GM10266 (cell line): ENCODE measurements around the gene SERPIND1.

ENCODE experiments used
- DNase-seq: peaks from one replicate; pipeline ENCODE4 v3.0.0; 2012; ENCODE audit errors: extremely low spot score
- CTCF ChIP-seq: IDR thresholded peaks from 2 replicates; pipeline ENCODE4 v1.5.1; 2012; ENCODE audit warnings: mild to moderate bottlenecking, low read depth; ENCODE audit not compliant: control insufficient read depth, insufficient read depth; ENCODE audit errors: missing control alignments

SERPIND1 gene

GRCh38 chr22:20779818-20780158 lies 5.9 kb downstream of the SERPIND1 start:
- no peak for DNase-seq
- TF ChIP-seq CTCF = no peak

- no peak for TF ChIP-seq CTCF
- DNase-seq = no peak
These were observed 7.5 kb downstream of the SERPIND1 start for GRCh38 chr22:20781272-20781990.

GRCh38 chr22:20782083-20782482 lies 8.2 kb downstream of the SERPIND1 start:
- no peak for TF ChIP-seq CTCF

GRCh38 chr22:20782596-20783299 lies 8.8 kb downstream of the SERPIND1 start:
- DNase-seq = no peak
- TF ChIP-seq CTCF = no peak

More at GRCh38 chr22:20782083-20782482, 8.2 kb downstream of the SERPIND1 start:
- no peak for DNase-seq

GRCh38 chr22:20783300-20783673 lies 9.4 kb downstream of the SERPIND1 start:
- TF ChIP-seq CTCF = no peak

GRCh38 chr22:20783844-20784723 lies 10.2 kb downstream of the SERPIND1 start:
- TF ChIP-seq CTCF = peak; percentile 72
- DNase-seq = peak; percentile 78

More at GRCh38 chr22:20783300-20783673, 9.4 kb downstream of the SERPIND1 start:
- DNase-seq = no peak
